B cell (primary cell): ENCODE measurements around the gene GOLGB1. TPM values are rescaled to one million over a fixed set of nuclear protein-coding genes. Genes with fewer than 3 reads are reported as not detected.

Experiments
- ATAC-seq: fragments of 200-7000 bp; cut with Tn5 transposase; one replicate; pipeline ENCODE4 v1.10.0; 2021; ENCODE audit warnings: low read depth, mild to moderate bottlenecking, moderate number of reproducible peaks, moderate library complexity
- CTCF ChIA-PET: fragments of 350-600 bp; sonication (Branson Sonifier 250); formaldehyde crosslinking; loops from one replicate; lab custom pipeline; 2021; ENCODE audit warnings: antibody characterized with exemption, inconsistent platforms; lab: Charles Lee
- POLR2A ChIA-PET: fragments of 350-600 bp; sonication (Branson Sonifier 250); formaldehyde crosslinking; loops from one replicate; lab custom pipeline; 2021; ENCODE audit warnings: antibody characterized with exemption; lab: Charles Lee
- DNase-seq: peaks from one replicate; pipeline ENCODE4 v3.0.0; 2013
- H2AFZ ChIP-seq: 2 replicates; pipeline ENCODE4 v1.6.1; 2012; ENCODE audit warnings: mild to moderate bottlenecking, low read depth, low read length; ENCODE audit not compliant: insufficient read depth, poor library complexity, severe bottlenecking
- H3K27ac ChIP-seq, 2 donors: 1 replicate in 1 of 2; 2 replicates in 1 of 2; pipeline ENCODE4 v1.5.1; 2012 to 2013; ENCODE audit warnings: low read length in 2 of 2, mild to moderate bottlenecking in 2 of 2, moderate library complexity in 1 of 2
- H3K27me3 ChIP-seq, 4 experiments: fragments of 200-600 bp in 1 of 4; sonication (generic) in 1 of 4; replicated peaks in 1 of 4; 1 replicate in 2 of 4; 2 replicates in 2 of 4; pipeline versions ENCODE4 v1.6.1 to v1.7.0; 2013 to 2016; ENCODE audit warnings: low read length in 3 of 4, mild to moderate bottlenecking in 2 of 4, mixed read lengths in 1 of 4, moderate library complexity in 1 of 4; ENCODE audit not compliant: insufficient read depth in 4 of 4, control insufficient read depth in 3 of 4; ENCODE audit errors: control extremely low read depth in 1 of 4
- H3K36me3 ChIP-seq, 2 experiments: replicated peaks in 1 of 2; 1 replicate in 1 of 2; 2 replicates in 1 of 2; pipeline versions ENCODE4 v1.6.1 to v1.7.1; 2013; ENCODE audit warnings: low read length in 1 of 2; ENCODE audit not compliant: insufficient read depth in 2 of 2, control insufficient read depth in 1 of 2; ENCODE audit errors: control extremely low read depth in 1 of 2, extremely low read depth in 1 of 2
- H3K4me1 ChIP-seq, 2 donors: fragments of 200-600 bp in 1 of 2; sonication (generic) in 1 of 2; 1 replicate in 1 of 2; 2 replicates in 1 of 2; pipeline versions ENCODE4 v1.5.1 to v1.6.1; 2013 to 2017; ENCODE audit warnings: low read length in 2 of 2; ENCODE audit not compliant: control insufficient read depth in 2 of 2, insufficient read depth in 2 of 2
- H3K4me2 ChIP-seq: replicated peaks from 2 replicates; pipeline ENCODE3; 2012; ENCODE audit warnings: mild to moderate bottlenecking, low read depth, low read length; ENCODE audit not compliant: poor library complexity, severe bottlenecking
- H3K4me3 ChIP-seq, 5 experiments: fragments of 200-600 bp in 1 of 5; sonication (generic) in 1 of 5; 1 replicate in 3 of 5; 2 replicates in 2 of 5; pipeline versions ENCODE4 v1.5.1 to v1.7.0; 2011 to 2016; ENCODE audit warnings: low read length in 4 of 5, mild to moderate bottlenecking in 4 of 5, low read depth in 2 of 5, control low read depth in 1 of 5, moderate library complexity in 1 of 5; ENCODE audit not compliant: insufficient read depth in 1 of 5; ENCODE audit errors: control extremely low read depth in 1 of 5, extremely low read depth in 1 of 5
- H3K79me2 ChIP-seq: fragments of 200-600 bp; sonication (generic); one replicate; pipeline ENCODE4 v1.6.0; 2016; ENCODE audit warnings: low read length; ENCODE audit not compliant: control insufficient read depth, insufficient read depth
- H3K9ac ChIP-seq: fragments of 200-600 bp; sonication (generic); 2 replicates; pipeline ENCODE4 v1.6.1; 2017; ENCODE audit warnings: mild to moderate bottlenecking, low read length, moderate library complexity
- H3K9me3 ChIP-seq, 3 donors: one replicate each; pipeline versions ENCODE4 v1.6.1 to v1.7.1; 2013; ENCODE audit warnings: low read length in 2 of 3; ENCODE audit not compliant: control insufficient read depth in 2 of 3, insufficient read depth in 1 of 3; ENCODE audit errors: control extremely low read depth in 1 of 3
- H4K20me1 ChIP-seq: 2 replicates; pipeline ENCODE4 v1.6.0; 2012; ENCODE audit warnings: mild to moderate bottlenecking, low read length; ENCODE audit not compliant: insufficient read depth, control insufficient read depth, poor library complexity, severe bottlenecking
- H3K27ac Mint-ChIP-seq: one replicate; pipeline ENCODE4 v1.8.0; 2021; ENCODE audit warnings: mixed read lengths
- H3K27me3 Mint-ChIP-seq: one replicate; pipeline ENCODE4 v1.8.0; 2021; ENCODE audit warnings: mixed read lengths
- H3K4me1 Mint-ChIP-seq: one replicate; pipeline ENCODE4 v1.8.0; 2021; ENCODE audit warnings: mixed read lengths
- H3K4me3 Mint-ChIP-seq: one replicate; pipeline ENCODE4 v1.8.0; 2021; ENCODE audit warnings: mixed read lengths
- H3K9me3 Mint-ChIP-seq: one replicate; pipeline ENCODE4 v1.8.0; 2022; ENCODE audit warnings: mixed read lengths; ENCODE audit not compliant: insufficient read depth
- CTCF ChIP-seq: fragments of 200-600 bp; IDR thresholded peaks from one replicate; pipeline ENCODE4 v1.8.0; 2022; ENCODE audit warnings: antibody characterized with exemption, mild to moderate bottlenecking
- EZH2 ChIP-seq: IDR thresholded peaks from 2 replicates; pipeline ENCODE4 v1.6.1; 2012; ENCODE audit warnings: borderline replicate concordance, low read depth, mild to moderate bottlenecking, moderate library complexity, low read length; ENCODE audit not compliant: insufficient read depth, poor library complexity, severe bottlenecking
- WGBS: methylation state at CpG from one replicate; pipeline ENCODE4 v1.1.5; 2013; ENCODE audit warnings: missing lambda C conversion rate; ENCODE audit not compliant: insufficient coverage; 5-methylcytosine and 5-hydroxymethylcytosine counted together
- intact Hi-C: fragments of 100-400 bp; cut with micrococcal nuclease; formaldehyde crosslinking; loops from one replicate; pipeline ENCODE4 v1.10.0; 2022
- polyA plus RNA-seq: library from polyadenylated mRNA; depleted of rRNA; stranded (reverse); fragments of >200 nt; gene quantifications from 2 replicates; pipeline ENCODE4 v1.2.3, GENCODE V29; 2012
- small RNA-seq: library from RNA; depleted of rRNA; stranded (forward); fragments of <200 nt; gene quantifications from one replicate; pipeline ENCODE3, GENCODE V24; 2012; ENCODE audit warnings: low replicate concordance, low read depth; ENCODE audit not compliant: insufficient read length
- total RNA-seq, 2 donors: library from RNA; stranded (reverse); fragments of 120-200 nt in 1 of 2; gene quantifications; 1 replicate in 1 of 2; 2 replicates in 1 of 2; pipeline versions ENCODE4 v1.2.3 to v1.2.4, GENCODE V29; 2013 to 2022

GOLGB1 gene
- total and polyA plus RNA-seq, 2 donors (not counting 1 experiment from before 2014, with no cell fraction given), result 6.2 to 58.7 TPM

- Histone ChIP-seq H3K9me3 (no peaks in the 10 kb centered on the region), H3K4me2 (no peak overlapping the region), H3K27me3 (no peaks in the 10 kb centered on the region), H4K20me1 (no peaks in the 10 kb centered on the region), H3K36me3 (no peaks in the 10 kb centered on the region), H2AFZ (no peak overlapping the region), H3K4me3 (no peak overlapping the region), H3K79me2 (no peaks in the 10 kb centered on the region), H3K9ac (no peak overlapping the region), H3K4me1 (no peaks in the 10 kb centered on the region), H3K27ac (no peak overlapping the region)
- intact Hi-C loops, result no loop called here
- ChIA-PET POLR2A (no interaction called here), CTCF (no interaction called here)
- H3K27ac Mint-ChIP-seq, result no peak overlapping the region
- no peaks in the 10 kb centered on the region for H3K9me3 Mint-ChIP-seq
- TF ChIP-seq EZH2, result no peak
- TF ChIP-seq CTCF, result no peak
- 94% methylated on average over 6 of the region's 6 CpGs for WGBS
- ATAC-seq, result no peak
- H3K4me3 Mint-ChIP-seq, result no peak overlapping the region
- peaks cover 14% of the 10 kb centered on the region for H3K27me3 Mint-ChIP-seq
- no peaks in the 10 kb centered on the region for H3K4me1 Mint-ChIP-seq
- no peak for DNase-seq
Observed at GRCh38 chr3:121621491-121621890, 128.1 kb downstream of the GOLGB1 start.

GRCh38 chr3:121619691-121620090 is 129.8 kb downstream of the GOLGB1 start:
- WGBS, result 100% methylated on average over 2 of the region's 2 CpGs
- ChIA-PET CTCF (interaction anchor here (1.1 kb wide), 1 partner anchor 73 kb away, joined by 3 read pairs; no protein-coding TSS in a partner anchor), POLR2A (no interaction called here)
- no peak for DNase-seq
- Histone ChIP-seq H3K4me2 (no peak overlapping the region), H4K20me1 (no peaks in the 10 kb centered on the region), H3K27me3 (no peaks in the 10 kb centered on the region), H3K9me3 (no peaks in the 10 kb centered on the region), H2AFZ (no peak overlapping the region), H3K27ac (no peak overlapping the region), H3K4me3 (no peak overlapping the region), H3K36me3 (no peaks in the 10 kb centered on the region), H3K79me2 (no peaks in the 10 kb centered on the region), H3K4me1 (no peaks in the 10 kb centered on the region), H3K9ac (no peak overlapping the region)
- TF ChIP-seq CTCF, result no peak
- no peak for TF ChIP-seq EZH2
- no peaks in the 10 kb centered on the region for H3K4me1 Mint-ChIP-seq
- H3K27me3 Mint-ChIP-seq, result peaks cover 14% of the 10 kb centered on the region
- H3K27ac Mint-ChIP-seq, result no peak overlapping the region
- ATAC-seq, result no peak
- intact Hi-C loops, result no loop called here
- no peaks in the 10 kb centered on the region for H3K9me3 Mint-ChIP-seq
- H3K4me3 Mint-ChIP-seq, result no peak overlapping the region

Small RNA genes within 50 kb of the gene (small RNA-seq; reads per million reads assigned to genes)
- not detected for gene RNU4-62P

Other genes with a start within 250 kb of the GOLGB1 start
- gene POLQ, start 203.8 kb downstream of the GOLGB1 start, total RNA-seq, result 0.79 and 0.97 TPM in 2 replicates
- 0.25 and 0.66 TPM in 2 replicates for gene POLQ, start 203.8 kb downstream of the GOLGB1 start, polyA plus RNA-seq
- not detected in 2 replicates for gene ARGFX, start 181.8 kb downstream of the GOLGB1 start, total RNA-seq
- gene ARGFX, start 181.8 kb downstream of the GOLGB1 start, polyA plus RNA-seq, result not detected in 2 replicates
- not detected in 2 replicates for gene FBXO40, start 156.4 kb downstream of the GOLGB1 start, total RNA-seq
- not detected in 2 replicates for gene FBXO40, start 156.4 kb downstream of the GOLGB1 start, polyA plus RNA-seq
- 317 and 331 TPM in 2 replicates for gene HCLS1, start 88.8 kb downstream of the GOLGB1 start, total RNA-seq
- 161 and 228 TPM in 2 replicates for gene HCLS1, start 88.8 kb downstream of the GOLGB1 start, polyA plus RNA-seq
- 54.6 and 56.5 TPM in 2 replicates for gene IQCB1, start 85.3 kb upstream of the GOLGB1 start, total RNA-seq
- gene IQCB1, start 85.3 kb upstream of the GOLGB1 start, polyA plus RNA-seq, result 32.0 and 43.5 TPM in 2 replicates
- 31.1 and 35.0 TPM in 2 replicates for gene EAF2, start 85.5 kb upstream of the GOLGB1 start, total RNA-seq
- gene EAF2, start 85.5 kb upstream of the GOLGB1 start, polyA plus RNA-seq, result 161 and 221 TPM in 2 replicates
- 13.1 and 14.4 TPM in 2 replicates for gene SLC15A2, start 144.7 kb upstream of the GOLGB1 start, total RNA-seq
- gene SLC15A2, start 144.7 kb upstream of the GOLGB1 start, polyA plus RNA-seq, result 16.9 and 18.2 TPM in 2 replicates